Measurements from ENCODE around the gene MADCAM1. TPM values are rescaled to one million over a fixed set of nuclear protein-coding genes. Genes with fewer than 3 reads are reported as not detected.

Gene MADCAM1
- total and polyA plus RNA-seq, 10 of the 15 experiments (the other 5 are each of a cell fraction or from before 2014, with no cell fraction given) = 0.06 to 0.32 (median 0.31) TPM; not detected in 5

- ChIA-PET RAD21 (ENCODE audit: unreplicated experiment) (interaction anchor here (0.8 kb wide), 1 partner anchor 18 kb away, joined by 8 read pairs; no protein-coding TSS in a partner anchor), POLR2A (interaction anchor here (0.6 to 2.2 kb wide), 4 partner anchors 18 to 77 kb away, joined by 3 to 14 read pairs (median 3); partner anchors contain the start of genes CDC34 and TPGS1), CTCF (interaction anchor here (1.0 to 1.7 kb wide), 5 partner anchors 18 to 242 kb away, joined by 3 to 8 read pairs (median 5); no protein-coding TSS in a partner anchor), SMC1A (ENCODE audit: uncharacterized antibody, unreplicated experiment) (interaction anchor here (1.7 kb wide), 1 partner anchor 18 kb away, joined by 4 read pairs; no protein-coding TSS in a partner anchor)
- Histone ChIP-seq H3K36me3 (ENCODE audit: control insufficient read depth in 2 of 2, insufficient read depth in 2 of 2, low read length in 1 of 2) (no peaks in the 10 kb centered on the region), H3K79me2 (ENCODE audit: control insufficient read depth, insufficient read depth, low read length) (no peaks in the 10 kb centered on the region), H3K4me1 (ENCODE audit: control insufficient read depth, insufficient read depth, low read length) (no peaks in the 10 kb centered on the region; the same call in 1 of the 2 replicates), H4K20me1 (ENCODE audit: control insufficient read depth, insufficient read depth) (no peaks in the 10 kb centered on the region), H3K27me3 (replicated peaks in 1 of 2; ENCODE audit: control insufficient read depth in 2 of 2, insufficient read depth in 2 of 2, low read length in 1 of 2) (no peaks in the 10 kb centered on the region), H3K27ac (ENCODE audit: control insufficient read depth, insufficient read depth) (peak overlapping the region; percentile 89), H3K4me3 (peak overlapping the region; percentile 92), H3K9ac (ENCODE audit: control insufficient read depth, insufficient read depth, low read length) (peak overlapping the region; percentile 97), H2AFZ (ENCODE audit: control insufficient read depth, low read depth, low read length) (peak overlapping the region; percentile 62), H3K9me3 (replicated peaks; ENCODE audit: control insufficient read depth, insufficient read depth, low read length) (no peaks in the 10 kb centered on the region; the same call in 2 of the 3 replicates), H3K4me2 (ENCODE audit: control insufficient read depth, insufficient read depth) (peak overlapping the region; percentile 92)
- in situ Hi-C loops (cut with MboI) = no loop called here
- DNase-seq (ENCODE audit: low read depth, low spot score) (peak; percentile 59), FAIRE-seq (peak; percentile 70), ATAC-seq (peak; percentile 98)
- intact Hi-C loops (cut with micrococcal nuclease; ENCODE audit: unreplicated experiment) = no loop called here
- WGBS (ENCODE audit: insufficient coverage, insufficient replicate concordance, low lambda C conversion rate, missing lambda C conversion rate) = 1% methylated on average over 79 of the region's 114 CpGs
- BruUV-seq (replicated peaks) = TSS peak; percentile 91
- TF ChIP-seq MEF2B (IDR thresholded peaks at IDR 0.05; ENCODE audit: partially characterized antibody, poor library complexity, severe bottlenecking) = no peak
- TF ChIP-seq MLLT1 (IDR thresholded peaks at IDR 0.05) = no peak
- TF ChIP-seq MTA3 (IDR thresholded peaks at IDR 0.05; ENCODE audit: borderline replicate concordance, low read length) = no peak
- no peak for TF ChIP-seq CEBPB (IDR thresholded peaks at IDR 0.05; ENCODE audit: borderline replicate concordance in 1 of 2, low read depth in 2 of 2, low read length in 2 of 2)
- TF ChIP-seq SMAD5 (IDR thresholded peaks at IDR 0.05; ENCODE audit: low read depth) = no peak
- peak; percentile 99 for TF ChIP-seq GATAD2B (conservative IDR thresholded peaks at IDR 0.05; ENCODE audit: low read depth)
- TF ChIP-seq NKRF (conservative IDR thresholded peaks at IDR 0.05) = peak; percentile 87; the same call in 1 of the 2 replicates
- peak; percentile 61; the same call in 1 of the 2 replicates for TF ChIP-seq MEF2A (IDR thresholded peaks at IDR 0.05; ENCODE audit: insufficient read depth, low read depth, low read length)
- no peak for TF ChIP-seq ZZZ3 (IDR thresholded peaks at IDR 0.05; ENCODE audit: control insufficient read depth, insufficient read length, low read depth)
- TF ChIP-seq TCF12 (IDR thresholded peaks at IDR 0.05; ENCODE audit: low read depth, low read length) = peak; percentile 59; the same call in 1 of the 2 replicates
- TF ChIP-seq POLR2AphosphoS2 (IDR thresholded peaks at IDR 0.05; ENCODE audit: low read depth, low read length) = peak; percentile 55; the same call in 1 of the 2 replicates
- no peak for TF ChIP-seq IRF4 (IDR thresholded peaks at IDR 0.05; ENCODE audit: low read depth, low read length)
- peak; percentile 74 for TF ChIP-seq CREM (IDR thresholded peaks at IDR 0.05; ENCODE audit: low read depth)
- TF ChIP-seq DPF2 (IDR thresholded peaks at IDR 0.05) = peak; percentile 97
- peak; percentile 83; the same call in 1 of the 2 replicates for TF ChIP-seq TAF1 (IDR thresholded peaks at IDR 0.05; ENCODE audit: borderline replicate concordance, low read depth, low read length)
- no peak for TF ChIP-seq HSF1 (IDR thresholded peaks at IDR 0.05; ENCODE audit: low read depth, low read length)
Observed at GRCh38 chr19:488505-489417, 7.5 kb upstream of the MADCAM1 start.
